ENCODE results near the gene OR6P1.

OR6P1 gene

GRCh38 chr1:158570480-158570879 lies at the start of gene OR6P1:
Gene OR6P1 (minus strand): TSS chr1:158570580. CDS start chr1:158563604, 6,976 bp downstream.
- no peak for DNase-seq

- no peak for DNase-seq
These were observed 43.4 kb upstream of the OR6P1 start for GRCh38 chr1:158613764-158614163.

GRCh38 chr1:158611916-158612315 lies 41.5 kb upstream of the OR6P1 start:
- DNase-seq, result no peak

GRCh38 chr1:158607296-158607695 lies 36.9 kb upstream of the OR6P1 start:
- DNase-seq, result no peak

- no peak for DNase-seq
These were observed 34.6 kb upstream of the OR6P1 start, which contains the start of gene OR10Z1 for GRCh38 chr1:158604968-158605367. Gene OR10Z1 (plus strand): TSS chr1:158605268. CDS start chr1:158606439, 1,171 bp downstream.

GRCh38 chr1:158600735-158601134 lies 30.4 kb upstream of the OR6P1 start:
- DNase-seq, result no peak

- DNase-seq, result no peak
These were observed 16.6 kb upstream of the OR6P1 start for GRCh38 chr1:158586942-158587341.

GRCh38 chr1:158583962-158584361 lies 13.6 kb upstream of the OR6P1 start:
- no peak for DNase-seq

GRCh38 chr1:158579733-158580132 lies 9.4 kb upstream of the OR6P1 start, which contains the start of gene OR10X1:
Gene OR10X1 (minus strand): TSS chr1:158579899. CDS start chr1:158579899, 0 bp downstream.
- no peak for DNase-seq

- no peak for DNase-seq
These were observed 7.2 kb upstream of the OR6P1 start for GRCh38 chr1:158577561-158577960.

- no peak for DNase-seq
These were observed 1.8 kb upstream of the OR6P1 start for GRCh38 chr1:158572226-158572625.

- DNase-seq, result no peak
These were observed 5.8 kb downstream of the OR6P1 start for GRCh38 chr1:158564608-158565007.

- no peak for DNase-seq
These were observed 6.5 kb downstream of the OR6P1 start for GRCh38 chr1:158563853-158564252.

GRCh38 chr1:158559696-158560095 lies 10.7 kb downstream of the OR6P1 start:
- no peak for DNase-seq

- no peak for DNase-seq
These were observed 16.0 kb downstream of the OR6P1 start, which contains the start of gene OR6Y1 for GRCh38 chr1:158554352-158554751. Gene OR6Y1 (minus strand): TSS chr1:158554405. CDS start chr1:158548105, 6,300 bp downstream.

GRCh38 chr1:158552296-158552695 lies 18.1 kb downstream of the OR6P1 start:
- DNase-seq, result no peak

- no peak for DNase-seq
These were observed 22.8 kb downstream of the OR6P1 start for GRCh38 chr1:158547533-158547932.

GRCh38 chr1:158537609-158538008 lies 32.8 kb downstream of the OR6P1 start:
- no peak for DNase-seq

GRCh38 chr1:158534496-158534895 lies 35.9 kb downstream of the OR6P1 start:
- no peak for DNase-seq

- no peak for DNase-seq
These were observed 43.1 kb downstream of the OR6P1 start for GRCh38 chr1:158527190-158527815.

GRCh38 chr1:158521666-158522058 lies 48.7 kb downstream of the OR6P1 start:
- no peak for DNase-seq

GRCh38 chr1:158520955-158521665 lies 49.3 kb downstream of the OR6P1 start:
- DNase-seq, result no peak

GRCh38 chr1:158520021-158520420 lies 50.4 kb downstream of the OR6P1 start:
- DNase-seq, result no peak

GRCh38 chr1:158516966-158517365 lies 53.4 kb downstream of the OR6P1 start:
- DNase-seq, result no peak

Measured in NCI-H1694 treated with DMSO at 0.1 percent for 48 hours (cell line).